ENCODE measurements around the gene GGPS1. TPM values are rescaled to one million over a fixed set of nuclear protein-coding genes. Genes with fewer than 3 reads are reported as not detected.
A peak's percentile ranks its signal among the peaks of the same experiment; 100 is the strongest.

GGPS1 gene
- total RNA-seq, 4 donors from 2014 or later: 21.7 to 32.5 (median 28.9) TPM

DNA sequence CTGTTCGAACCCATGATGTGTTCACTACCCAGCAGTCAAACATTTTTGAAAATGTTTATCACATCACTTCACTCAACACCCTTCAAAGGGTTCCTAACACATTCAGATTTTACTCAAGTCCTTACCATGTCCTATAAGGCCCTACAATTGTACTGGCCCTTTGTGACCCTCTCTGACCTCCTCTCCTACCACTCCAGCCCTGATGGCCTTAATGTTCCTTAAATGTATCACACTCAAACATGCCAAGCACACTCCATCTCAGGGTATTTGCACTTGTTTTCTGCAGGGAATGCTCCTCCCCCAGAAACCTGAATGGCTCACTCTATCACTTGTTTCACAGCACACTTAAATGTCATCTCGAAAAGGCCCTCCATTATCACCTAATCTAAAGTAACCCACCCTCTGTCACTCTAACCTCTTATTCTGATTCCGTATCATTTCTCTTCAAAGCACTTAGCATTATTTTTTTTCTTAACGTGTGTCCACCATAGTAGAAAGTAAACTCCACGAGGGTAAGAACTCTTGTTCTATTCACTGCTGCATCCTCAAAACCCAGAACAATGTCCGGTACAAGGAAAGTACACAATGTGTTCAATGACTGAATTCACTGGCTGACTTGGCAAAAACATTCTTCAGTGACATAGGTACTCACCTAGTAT lies 7.7 kb upstream of the GGPS1 start:
- 85 to 88% methylated on average over 6 of the region's 6 CpGs for WGBS, 2 donors
- DNase-seq (ENCODE audit: low spot score in 2 of 2): no peak
- intact Hi-C loops (cut with DNase I; ENCODE audit: low total_unique reads): no loop called here
- TF ChIP-seq CTCF (IDR thresholded peaks at IDR 0.05) (no peak), POLR2A (IDR thresholded peaks at IDR 0.05) (no peak)
- no peak overlapping the region for H3K4me3 ChIP-seq (ENCODE audit: low read depth, poor library complexity, severe bottlenecking)

DNA sequence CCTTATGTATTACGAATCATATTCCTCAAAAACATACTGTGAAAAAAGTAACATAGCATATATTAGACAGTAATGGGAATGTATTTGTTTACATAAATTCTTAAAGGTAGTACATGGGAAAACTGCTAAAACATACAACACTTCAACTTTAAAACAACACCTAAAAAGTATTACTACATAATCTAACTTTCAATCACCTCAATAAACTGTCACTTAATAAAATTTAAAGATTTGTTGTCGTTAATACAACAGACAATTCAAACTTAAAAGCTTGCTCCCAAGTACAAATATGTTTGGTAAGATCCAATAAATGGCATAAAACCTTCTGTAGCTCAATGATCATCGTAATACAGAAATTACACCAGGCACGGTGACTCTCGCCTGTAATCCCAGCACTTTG lies 4.1 kb upstream of the GGPS1 start:
- WGBS, 2 donors: 92 to 94% methylated on average over 5 of the region's 5 CpGs
- no peak for DNase-seq (ENCODE audit: low spot score in 2 of 2)
- no peak overlapping the region for H3K4me3 ChIP-seq (ENCODE audit: low read depth, poor library complexity, severe bottlenecking)
- TF ChIP-seq POLR2A (IDR thresholded peaks at IDR 0.05) (no peak), CTCF (IDR thresholded peaks at IDR 0.05) (no peak)
- intact Hi-C loops (cut with DNase I; ENCODE audit: low total_unique reads): no loop called here

DNA sequence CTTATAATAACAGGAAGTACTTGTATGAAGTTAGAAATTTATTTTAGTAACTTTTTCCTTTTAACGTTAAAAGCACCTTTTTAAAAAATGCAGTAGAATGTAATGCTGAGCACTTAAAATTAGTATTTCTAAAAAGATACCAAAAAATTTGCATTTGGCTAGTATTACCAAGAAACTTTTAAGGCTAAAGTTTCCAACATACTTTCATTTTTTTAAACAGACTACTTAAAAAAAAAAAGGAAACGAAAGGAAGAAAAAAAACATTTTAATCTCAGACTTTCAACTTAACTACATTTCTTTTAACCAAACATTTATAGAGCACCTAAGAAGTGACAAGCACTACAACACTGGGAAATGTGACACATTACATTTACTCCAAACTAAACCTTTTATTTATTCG lies 3.2 kb upstream of the GGPS1 start:
- DNase-seq (ENCODE audit: low spot score in 2 of 2): no peak
- TF ChIP-seq CTCF (IDR thresholded peaks at IDR 0.05) (no peak), POLR2A (IDR thresholded peaks at IDR 0.05) (no peak)
- intact Hi-C loops (cut with DNase I; ENCODE audit: low total_unique reads): no loop called here
- WGBS, 2 donors: 25% methylated on average over 3 of the region's 3 CpGs
- no peak overlapping the region for H3K4me3 ChIP-seq (ENCODE audit: low read depth, poor library complexity, severe bottlenecking)

GRCh38 chr1:235325854-235326253 lies 2.5 kb upstream of the GGPS1 start:
- intact Hi-C loops (cut with DNase I; ENCODE audit: low total_unique reads): no loop called here
- no peak overlapping the region for H3K4me3 ChIP-seq (ENCODE audit: low read depth, poor library complexity, severe bottlenecking)
- DNase-seq (ENCODE audit: low spot score in 2 of 2): no peak
- 22 to 31% methylated on average over 2 of the region's 2 CpGs for WGBS, 2 donors
- TF ChIP-seq POLR2A (IDR thresholded peaks at IDR 0.05) (no peak), CTCF (IDR thresholded peaks at IDR 0.05) (no peak)

DNA sequence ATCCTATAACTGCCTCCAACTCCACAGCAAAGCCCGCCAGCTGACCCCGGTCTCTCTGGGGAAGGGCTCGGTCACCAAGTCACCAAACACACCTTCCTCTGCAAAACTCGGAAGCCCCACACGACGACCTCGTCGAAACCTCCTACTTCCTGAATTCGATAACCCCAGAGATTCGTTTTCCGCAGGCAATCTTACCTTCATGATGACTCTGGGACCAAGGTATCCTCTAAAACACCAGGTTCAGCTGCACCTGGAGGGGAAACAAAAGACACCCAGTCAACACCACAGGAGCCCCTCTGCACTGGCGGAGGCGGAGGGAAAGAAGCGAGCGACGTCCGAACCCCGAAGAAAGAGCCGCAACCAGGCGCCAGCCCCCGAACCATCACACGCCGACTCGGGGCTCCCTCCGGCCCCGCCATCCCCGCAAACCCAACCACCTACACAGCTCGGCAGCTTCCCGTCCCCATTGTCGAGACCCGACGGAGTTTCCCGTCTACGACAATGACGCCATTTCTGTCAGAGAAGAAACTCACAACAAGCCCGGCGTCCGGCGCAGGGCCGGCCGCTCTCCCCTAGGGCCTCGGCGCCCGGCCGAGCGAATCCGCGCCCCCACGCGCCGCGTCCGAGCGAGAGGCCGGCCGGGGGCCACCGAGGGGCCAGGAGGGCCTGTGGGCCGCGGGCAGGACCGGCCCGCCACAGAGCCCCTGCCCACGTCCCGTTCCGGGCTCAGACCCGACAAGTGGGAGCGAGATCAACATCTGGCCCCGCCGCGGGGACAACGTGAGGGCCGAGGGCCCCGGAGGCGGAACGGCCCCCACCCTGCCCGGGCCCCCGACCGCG lies 1.4 kb upstream of the GGPS1 start:
- intact Hi-C loops (cut with DNase I; ENCODE audit: low total_unique reads): no loop called here
- WGBS, 2 donors: 0 to 1% methylated on average over 57 to 59 of the region's 78 CpGs

More for the DNA sequence above, 1.4 kb upstream of the GGPS1 start:
- TF ChIP-seq POLR2A (IDR thresholded peaks at IDR 0.05) (no peak), CTCF (IDR thresholded peaks at IDR 0.05) (no peak)
- peak; percentile 22 to 89 for DNase-seq (ENCODE audit: low spot score in 2 of 2)
- peak overlapping the region; percentile 85 for H3K4me3 ChIP-seq (ENCODE audit: low read depth, poor library complexity, severe bottlenecking)

All from lower leg skin (tissue), 4 donors.